NCI-H2029 (cell line): Measurements from ENCODE around the gene IRF3.

Experiments used
- DNase-seq: peaks from one replicate; lab custom pipeline; 2025; lab: John Stamatoyannopoulos, UW

IRF3 gene

GRCh38 chr19:49615861-49616260, 49.8 kb downstream of the IRF3 start:
- no peak for DNase-seq

DNA sequence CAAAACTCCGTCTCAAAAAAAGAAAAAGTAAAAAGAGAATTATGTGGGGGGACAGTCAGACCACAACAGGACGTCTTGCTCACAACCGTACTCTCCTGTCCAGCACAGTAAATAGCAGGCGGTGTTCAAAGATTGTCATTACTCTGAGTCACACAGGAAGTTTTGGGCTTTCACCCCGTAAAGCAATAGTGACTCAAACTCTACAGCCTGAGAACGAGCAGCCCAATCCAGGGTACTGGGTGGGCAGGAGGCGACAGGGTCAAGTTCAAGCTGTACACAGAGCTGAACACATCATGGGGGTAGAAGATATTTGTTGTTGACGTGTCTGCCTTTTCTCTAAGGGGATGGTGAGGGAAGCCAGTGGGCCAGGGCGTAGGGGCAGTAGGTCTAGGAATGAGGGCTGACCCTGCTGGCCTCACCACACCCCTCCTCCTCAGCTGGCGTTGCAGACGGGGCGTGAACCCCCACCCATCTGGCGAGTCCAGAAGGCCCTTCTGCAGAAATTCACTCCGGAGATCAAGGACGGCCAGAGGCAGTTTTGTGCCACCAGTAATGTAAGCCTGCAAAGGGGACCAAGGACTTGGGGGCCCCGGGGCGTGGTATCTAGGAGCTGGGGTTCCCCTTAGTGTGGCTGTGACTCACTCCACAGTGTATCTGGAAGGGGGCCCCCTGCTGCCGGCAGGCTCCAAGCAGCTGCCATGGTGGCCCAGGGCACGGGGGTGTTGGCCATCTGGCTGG, 51.4 kb downstream of the IRF3 start:
- no peak for DNase-seq

DNA sequence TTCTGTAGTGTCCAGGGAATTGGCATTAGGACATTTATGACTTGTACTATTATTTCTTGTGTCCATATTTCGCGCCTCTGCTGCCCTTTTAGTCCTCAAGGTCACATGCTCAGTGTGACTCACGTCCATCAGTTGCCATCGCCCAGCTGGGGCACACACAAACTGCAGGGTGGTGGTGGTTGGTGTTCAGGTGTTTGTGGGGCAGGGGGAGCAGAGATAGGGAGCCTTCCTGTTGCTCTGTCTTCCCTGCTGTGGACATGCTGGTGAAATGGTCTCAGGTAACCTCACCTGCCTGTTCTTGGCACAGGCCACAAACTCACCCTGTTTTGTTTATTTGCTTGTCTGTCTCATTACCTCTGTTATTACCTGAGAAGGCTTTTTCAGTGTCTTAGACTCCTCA, 52.3 kb downstream of the IRF3 start:
- DNase-seq, result peak; percentile 81
